ENCODE measurements around the gene FANK1.

The FANK1 gene

GRCh38 chr10:126027692-126028091 lies 131.3 kb downstream of the FANK1 start (continued):
- TF ChIP-seq, protein P1, sequence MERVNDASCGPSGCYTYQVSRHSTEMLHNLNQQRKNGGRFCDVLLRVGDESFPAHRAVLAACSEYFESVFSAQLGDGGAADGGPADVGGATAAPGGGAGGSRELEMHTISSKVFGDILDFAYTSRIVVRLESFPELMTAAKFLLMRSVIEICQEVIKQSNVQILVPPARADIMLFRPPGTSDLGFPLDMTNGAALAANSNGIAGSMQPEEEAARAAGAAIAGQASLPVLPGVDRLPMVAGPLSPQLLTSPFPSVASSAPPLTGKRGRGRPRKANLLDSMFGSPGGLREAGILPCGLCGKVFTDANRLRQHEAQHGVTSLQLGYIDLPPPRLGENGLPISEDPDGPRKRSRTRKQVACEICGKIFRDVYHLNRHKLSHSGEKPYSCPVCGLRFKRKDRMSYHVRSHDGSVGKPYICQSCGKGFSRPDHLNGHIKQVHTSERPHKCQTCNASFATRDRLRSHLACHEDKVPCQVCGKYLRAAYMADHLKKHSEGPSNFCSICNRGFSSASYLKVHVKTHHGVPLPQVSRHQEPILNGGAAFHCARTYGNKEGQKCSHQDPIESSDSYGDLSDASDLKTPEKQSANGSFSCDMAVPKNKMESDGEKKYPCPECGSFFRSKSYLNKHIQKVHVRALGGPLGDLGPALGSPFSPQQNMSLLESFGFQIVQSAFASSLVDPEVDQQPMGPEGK (CRISPR knock-in tag; IDR thresholded peaks at IDR 0.05; ENCODE audit: borderline replicate concordance): no peak

DNA sequence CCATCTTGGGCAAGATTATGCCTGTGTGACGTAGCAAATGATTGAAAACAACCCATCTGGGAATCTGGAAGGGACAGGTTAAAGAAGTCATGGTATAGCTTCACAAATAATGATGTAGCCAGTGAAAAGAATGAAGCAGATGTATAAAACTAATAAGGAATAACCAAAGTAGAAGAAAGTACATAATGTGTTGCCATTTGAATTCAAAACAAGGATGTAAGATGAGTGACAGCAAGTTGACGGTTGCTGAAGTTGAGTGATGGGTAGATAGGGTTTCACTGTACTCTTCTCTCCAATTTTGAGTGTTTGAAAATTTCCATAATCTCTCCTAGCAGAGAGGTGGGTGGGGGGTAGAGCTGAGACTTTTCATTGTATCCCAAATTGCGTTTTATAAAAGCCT lies 133.6 kb downstream of the FANK1 start:
- ATAC-seq: no peak
- no peak for TF ChIP-seq GLIS3 (CRISPR knock-in tag; IDR thresholded peaks at IDR 0.05)
- TF ChIP-seq ZFP30 (CRISPR knock-in tag; IDR thresholded peaks at IDR 0.05): no peak
- no peak for TF ChIP-seq ISL1 (CRISPR knock-in tag; IDR thresholded peaks at IDR 0.05)
- no peak for TF ChIP-seq TCF4 (CRISPR knock-in tag; IDR thresholded peaks at IDR 0.05; ENCODE audit: borderline replicate concordance)
- TF ChIP-seq ARNTL (CRISPR knock-in tag; IDR thresholded peaks at IDR 0.05; ENCODE audit: borderline replicate concordance, low read depth): no peak
- TF ChIP-seq PPARA (CRISPR knock-in tag; IDR thresholded peaks at IDR 0.05; ENCODE audit: borderline replicate concordance): no peak
- no peak for TF ChIP-seq ZNF565 (CRISPR knock-in tag; conservative IDR thresholded peaks at IDR 0.05; ENCODE audit: low read depth)
- no peak for TF ChIP-seq TOX (CRISPR knock-in tag; IDR thresholded peaks at IDR 0.05; ENCODE audit: borderline replicate concordance)
- TF ChIP-seq, protein P2, sequence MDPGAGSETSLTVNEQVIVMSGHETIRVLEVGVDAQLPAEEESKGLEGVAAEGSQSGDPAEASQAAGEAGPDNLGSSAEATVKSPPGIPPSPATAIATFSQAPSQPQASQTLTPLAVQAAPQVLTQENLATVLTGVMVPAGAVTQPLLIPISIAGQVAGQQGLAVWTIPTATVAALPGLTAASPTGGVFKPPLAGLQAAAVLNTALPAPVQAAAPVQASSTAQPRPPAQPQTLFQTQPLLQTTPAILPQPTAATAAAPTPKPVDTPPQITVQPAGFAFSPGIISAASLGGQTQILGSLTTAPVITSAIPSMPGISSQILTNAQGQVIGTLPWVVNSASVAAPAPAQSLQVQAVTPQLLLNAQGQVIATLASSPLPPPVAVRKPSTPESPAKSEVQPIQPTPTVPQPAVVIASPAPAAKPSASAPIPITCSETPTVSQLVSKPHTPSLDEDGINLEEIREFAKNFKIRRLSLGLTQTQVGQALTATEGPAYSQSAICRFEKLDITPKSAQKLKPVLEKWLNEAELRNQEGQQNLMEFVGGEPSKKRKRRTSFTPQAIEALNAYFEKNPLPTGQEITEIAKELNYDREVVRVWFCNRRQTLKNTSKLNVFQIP (CRISPR knock-in tag; IDR thresholded peaks at IDR 0.05; ENCODE audit: borderline replicate concordance, low read depth): no peak
- no peak for TF ChIP-seq ZC3H10 (CRISPR knock-in tag; IDR thresholded peaks at IDR 0.05)
- TF ChIP-seq, protein P3, sequence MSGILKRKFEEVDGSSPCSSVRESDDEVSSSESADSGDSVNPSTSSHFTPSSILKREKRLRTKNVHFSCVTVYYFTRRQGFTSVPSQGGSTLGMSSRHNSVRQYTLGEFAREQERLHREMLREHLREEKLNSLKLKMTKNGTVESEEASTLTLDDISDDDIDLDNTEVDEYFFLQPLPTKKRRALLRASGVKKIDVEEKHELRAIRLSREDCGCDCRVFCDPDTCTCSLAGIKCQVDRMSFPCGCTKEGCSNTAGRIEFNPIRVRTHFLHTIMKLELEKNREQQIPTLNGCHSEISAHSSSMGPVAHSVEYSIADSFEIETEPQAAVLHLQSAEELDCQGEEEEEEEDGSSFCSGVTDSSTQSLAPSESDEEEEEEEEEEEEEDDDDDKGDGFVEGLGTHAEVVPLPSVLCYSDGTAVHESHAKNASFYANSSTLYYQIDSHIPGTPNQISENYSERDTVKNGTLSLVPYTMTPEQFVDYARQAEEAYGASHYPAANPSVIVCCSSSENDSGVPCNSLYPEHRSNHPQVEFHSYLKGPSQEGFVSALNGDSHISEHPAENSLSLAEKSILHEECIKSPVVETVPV (CRISPR knock-in tag; IDR thresholded peaks at IDR 0.05): no peak
- no peak for TF ChIP-seq ESRRG (CRISPR knock-in tag; IDR thresholded peaks at IDR 0.05)
- no peak for TF ChIP-seq ZNF70 (CRISPR knock-in tag; IDR thresholded peaks at IDR 0.05)

DNA sequence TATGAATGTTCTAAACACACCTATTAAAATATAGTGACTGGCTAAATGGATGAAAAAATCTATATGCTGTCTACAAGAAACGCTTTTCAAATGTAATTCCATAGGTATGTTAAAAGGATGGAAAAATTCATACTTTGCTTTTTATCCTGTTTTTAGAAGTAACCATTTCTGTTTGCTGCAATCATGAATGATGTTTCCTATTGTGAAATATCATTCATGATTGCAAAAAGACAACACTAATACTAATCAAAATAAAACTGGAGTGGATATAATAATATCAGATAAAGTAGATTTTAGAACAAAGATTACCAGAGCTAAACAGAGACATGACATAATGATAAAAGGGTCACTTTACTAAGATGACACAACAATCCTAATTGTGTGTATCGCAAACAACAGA lies 138.2 kb downstream of the FANK1 start:
- no peak for ATAC-seq
- TF ChIP-seq ARNTL (CRISPR knock-in tag; IDR thresholded peaks at IDR 0.05; ENCODE audit: borderline replicate concordance, low read depth): no peak
- TF ChIP-seq ESRRG (CRISPR knock-in tag; IDR thresholded peaks at IDR 0.05): no peak

- TF ChIP-seq GLIS3 (CRISPR knock-in tag; IDR thresholded peaks at IDR 0.05) (no peak), ARNTL (CRISPR knock-in tag; IDR thresholded peaks at IDR 0.05; ENCODE audit: borderline replicate concordance, low read depth) (no peak), ZNF8 (CRISPR knock-in tag; IDR thresholded peaks at IDR 0.05) (no peak)
- TF ChIP-seq, protein P2 (CRISPR knock-in tag; IDR thresholded peaks at IDR 0.05; ENCODE audit: borderline replicate concordance, low read depth): no peak
- no peak for ATAC-seq
Measured at GRCh38 chr10:126036515-126036914, 140.2 kb downstream of the FANK1 start.

GRCh38 chr10:126037946-126038345 lies 141.6 kb downstream of the FANK1 start:
- TF ChIP-seq, protein P4, sequence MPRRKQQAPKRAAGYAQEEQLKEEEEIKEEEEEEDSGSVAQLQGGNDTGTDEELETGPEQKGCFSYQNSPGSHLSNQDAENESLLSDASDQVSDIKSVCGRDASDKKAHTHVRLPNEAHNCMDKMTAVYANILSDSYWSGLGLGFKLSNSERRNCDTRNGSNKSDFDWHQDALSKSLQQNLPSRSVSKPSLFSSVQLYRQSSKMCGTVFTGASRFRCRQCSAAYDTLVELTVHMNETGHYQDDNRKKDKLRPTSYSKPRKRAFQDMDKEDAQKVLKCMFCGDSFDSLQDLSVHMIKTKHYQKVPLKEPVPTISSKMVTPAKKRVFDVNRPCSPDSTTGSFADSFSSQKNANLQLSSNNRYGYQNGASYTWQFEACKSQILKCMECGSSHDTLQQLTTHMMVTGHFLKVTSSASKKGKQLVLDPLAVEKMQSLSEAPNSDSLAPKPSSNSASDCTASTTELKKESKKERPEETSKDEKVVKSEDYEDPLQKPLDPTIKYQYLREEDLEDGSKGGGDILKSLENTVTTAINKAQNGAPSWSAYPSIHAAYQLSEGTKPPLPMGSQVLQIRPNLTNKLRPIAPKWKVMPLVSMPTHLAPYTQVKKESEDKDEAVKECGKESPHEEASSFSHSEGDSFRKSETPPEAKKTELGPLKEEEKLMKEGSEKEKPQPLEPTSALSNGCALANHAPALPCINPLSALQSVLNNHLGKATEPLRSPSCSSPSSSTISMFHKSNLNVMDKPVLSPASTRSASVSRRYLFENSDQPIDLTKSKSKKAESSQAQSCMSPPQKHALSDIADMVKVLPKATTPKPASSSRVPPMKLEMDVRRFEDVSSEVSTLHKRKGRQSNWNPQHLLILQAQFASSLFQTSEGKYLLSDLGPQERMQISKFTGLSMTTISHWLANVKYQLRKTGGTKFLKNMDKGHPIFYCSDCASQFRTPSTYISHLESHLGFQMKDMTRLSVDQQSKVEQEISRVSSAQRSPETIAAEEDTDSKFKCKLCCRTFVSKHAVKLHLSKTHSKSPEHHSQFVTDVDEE (CRISPR knock-in tag; IDR thresholded peaks at IDR 0.05): no peak
- no peak for TF ChIP-seq SNAI2 (CRISPR knock-in tag; IDR thresholded peaks at IDR 0.05)
- no peak for TF ChIP-seq RARB (CRISPR knock-in tag; IDR thresholded peaks at IDR 0.05)
- no peak for TF ChIP-seq ZNF8 (CRISPR knock-in tag; IDR thresholded peaks at IDR 0.05)
- no peak for TF ChIP-seq GLIS3 (CRISPR knock-in tag; IDR thresholded peaks at IDR 0.05)
- TF ChIP-seq ESRRG (CRISPR knock-in tag; IDR thresholded peaks at IDR 0.05): no peak
- TF ChIP-seq, protein P5, sequence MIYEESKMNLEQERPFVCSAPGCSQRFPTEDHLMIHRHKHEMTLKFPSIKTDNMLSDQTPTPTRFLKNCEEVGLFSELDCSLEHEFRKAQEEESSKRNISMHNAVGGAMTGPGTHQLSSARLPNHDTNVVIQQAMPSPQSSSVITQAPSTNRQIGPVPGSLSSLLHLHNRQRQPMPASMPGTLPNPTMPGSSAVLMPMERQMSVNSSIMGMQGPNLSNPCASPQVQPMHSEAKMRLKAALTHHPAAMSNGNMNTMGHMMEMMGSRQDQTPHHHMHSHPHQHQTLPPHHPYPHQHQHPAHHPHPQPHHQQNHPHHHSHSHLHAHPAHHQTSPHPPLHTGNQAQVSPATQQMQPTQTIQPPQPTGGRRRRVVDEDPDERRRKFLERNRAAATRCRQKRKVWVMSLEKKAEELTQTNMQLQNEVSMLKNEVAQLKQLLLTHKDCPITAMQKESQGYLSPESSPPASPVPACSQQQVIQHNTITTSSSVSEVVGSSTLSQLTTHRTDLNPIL (CRISPR knock-in tag; IDR thresholded peaks at IDR 0.05; ENCODE audit: low read depth): no peak
- TF ChIP-seq, protein P1 (CRISPR knock-in tag; IDR thresholded peaks at IDR 0.05; ENCODE audit: borderline replicate concordance): no peak
- TF ChIP-seq TOX (CRISPR knock-in tag; IDR thresholded peaks at IDR 0.05; ENCODE audit: borderline replicate concordance): no peak
- no peak for TF ChIP-seq ZNF70 (CRISPR knock-in tag; IDR thresholded peaks at IDR 0.05)
- no peak for TF ChIP-seq ZFP30 (CRISPR knock-in tag; IDR thresholded peaks at IDR 0.05)
- ATAC-seq: no peak

Data from SK-N-SH treated with all-trans-retinoic acid at 6 μM for 48 hours (cell line).